ENCODE measurements around the gene PPP1R10.
"Not testable (repeated sequence)": the region's sequence is repeated elsewhere in the genome, so short reads cannot be mapped to it uniquely, and the experiment has no call there.

Gene PPP1R10

DNA sequence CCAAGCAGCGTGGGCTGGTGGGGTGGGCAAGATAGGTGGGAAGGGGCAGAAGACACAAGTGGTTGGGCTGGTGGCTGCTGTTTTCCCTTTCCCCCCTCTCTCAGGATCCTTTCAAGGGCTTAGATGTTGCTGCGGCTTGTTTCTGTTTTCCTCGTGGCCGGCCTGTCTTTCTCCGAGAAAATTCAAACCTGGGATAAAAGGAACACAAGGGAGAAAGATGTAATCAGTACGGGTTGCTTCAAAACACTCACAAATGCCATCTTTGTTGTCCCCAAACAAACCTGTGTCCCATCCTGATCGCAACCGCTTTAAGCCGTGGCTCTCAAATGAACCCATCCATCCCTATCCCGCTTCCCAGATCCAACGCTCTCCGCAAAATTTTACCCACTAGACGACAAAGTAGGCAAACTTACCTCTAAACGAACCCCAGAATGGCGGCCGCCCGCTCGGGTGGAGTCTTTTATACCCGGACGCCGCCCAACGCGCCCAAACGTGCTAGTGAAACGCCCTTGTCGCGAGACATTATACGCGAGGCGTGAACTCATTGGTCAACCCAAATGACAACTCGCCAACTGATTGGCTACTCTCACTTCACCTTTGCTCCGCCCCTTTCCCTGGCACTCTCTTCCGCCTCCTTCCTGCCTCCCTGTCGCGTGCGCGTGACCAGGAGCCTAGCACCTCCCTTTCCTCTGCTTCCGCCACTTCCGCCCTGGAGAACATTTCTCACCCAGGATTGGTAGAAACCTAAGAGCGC is at the start of gene PPP1R10:
Gene PPP1R10, minus strand, starts transcription at position 433 of the 754 bp plus-strand sequence. CDS start 7,299 bp downstream, outside the sequence.
- DNase-seq (ENCODE audit: low spot score), result peak; percentile 100

DNA sequence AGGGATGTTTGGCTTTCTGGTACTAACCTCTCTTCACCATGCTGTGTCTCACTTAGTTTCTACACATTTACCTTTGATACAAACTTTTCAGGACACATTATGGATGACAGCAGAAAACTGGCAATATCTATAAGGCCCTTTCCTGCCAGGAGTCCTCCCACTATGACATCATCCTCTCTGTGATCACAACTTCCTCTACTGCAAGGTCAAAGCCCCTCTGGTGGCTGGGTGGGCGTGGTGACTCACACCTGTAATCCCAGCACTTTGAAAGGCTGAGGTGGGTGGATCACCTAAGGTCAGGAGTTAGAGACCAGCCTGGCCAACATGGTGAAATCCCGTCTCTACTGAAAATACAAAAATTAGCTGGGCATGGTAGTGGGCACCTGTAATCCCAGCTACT is 49.3 kb upstream of the PPP1R10 start:
- not testable (repeated sequence) for DNase-seq (ENCODE audit: low spot score)

DNA sequence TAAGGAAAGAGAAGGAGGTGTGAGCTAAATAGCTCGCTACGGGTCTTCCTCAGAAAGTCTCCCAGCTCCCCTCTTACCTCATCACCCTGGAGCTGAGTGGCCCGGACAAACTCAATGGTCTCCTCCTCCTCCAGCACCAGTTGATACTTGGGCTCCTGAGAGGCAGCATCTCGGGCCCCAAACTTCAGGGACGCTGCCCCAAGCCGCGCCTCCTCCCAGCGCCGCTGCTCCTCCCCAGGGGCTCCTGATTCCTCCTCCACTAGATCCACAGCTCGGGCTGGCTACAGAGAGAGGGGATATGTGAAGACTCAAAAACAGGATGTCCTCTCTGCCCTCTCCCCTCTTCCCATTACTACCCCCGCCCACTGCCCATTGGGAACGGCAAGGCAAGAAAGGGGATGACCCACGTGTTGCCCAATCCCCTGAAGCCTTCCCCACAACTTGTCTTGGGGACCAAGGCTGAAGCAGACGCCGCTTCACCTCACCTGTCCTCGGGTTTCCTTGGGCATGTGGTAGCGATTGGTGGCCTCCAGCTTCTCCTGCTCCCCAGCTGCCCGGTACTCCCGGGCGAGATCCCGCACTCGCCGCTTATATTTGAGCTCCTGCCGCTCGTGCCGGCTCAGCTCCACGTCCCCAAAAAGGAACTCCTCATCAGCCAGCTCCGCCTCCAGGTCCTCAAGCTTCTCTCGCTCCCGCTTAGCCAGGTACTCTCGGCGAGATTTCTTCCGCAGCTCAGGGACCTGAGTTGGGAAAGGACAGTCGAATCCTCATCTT is 48.1 kb upstream of the PPP1R10 start:
- DNase-seq (ENCODE audit: low spot score), result no peak

DNA sequence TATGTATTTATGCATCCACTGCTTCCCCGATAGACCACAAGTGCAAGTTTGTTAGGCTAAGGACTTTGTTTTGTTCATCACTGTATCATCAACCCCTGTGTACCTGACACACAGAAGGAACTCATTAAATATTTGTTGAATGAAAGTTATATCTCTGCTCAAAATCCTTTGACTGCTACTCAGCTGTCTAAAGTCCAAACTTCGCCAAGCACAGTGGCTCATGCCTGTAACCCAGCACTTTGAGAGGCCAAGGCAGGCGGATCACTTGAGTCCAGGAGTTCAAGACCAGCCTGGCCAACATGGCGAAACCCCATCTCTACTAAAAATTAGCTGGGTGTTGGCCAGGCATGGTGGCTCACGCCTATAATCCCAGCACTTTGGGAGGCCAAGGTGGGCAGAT is 40.9 kb upstream of the PPP1R10 start:
- DNase-seq (ENCODE audit: low spot score), result not testable (repeated sequence)

DNA sequence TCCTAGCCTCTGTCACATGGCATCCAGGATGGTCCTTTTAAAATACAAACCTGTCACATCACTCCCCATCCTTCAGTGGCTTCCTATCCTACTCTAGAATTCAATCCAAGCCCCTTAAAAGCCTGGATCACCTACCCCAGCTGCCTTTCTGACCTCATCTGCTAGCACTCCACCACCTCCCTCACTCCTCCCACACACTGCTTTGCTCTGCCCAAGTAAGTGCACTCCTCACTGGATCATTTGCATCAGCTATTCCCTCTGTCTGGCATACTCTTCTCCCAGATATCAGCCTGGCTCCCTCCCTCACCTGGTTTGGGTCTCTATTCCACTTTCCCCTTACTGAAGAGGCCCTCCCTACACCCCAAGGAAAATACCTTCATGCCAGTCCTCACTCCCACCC is 40.4 kb upstream of the PPP1R10 start:
- DNase-seq (ENCODE audit: low spot score), result no peak

DNA sequence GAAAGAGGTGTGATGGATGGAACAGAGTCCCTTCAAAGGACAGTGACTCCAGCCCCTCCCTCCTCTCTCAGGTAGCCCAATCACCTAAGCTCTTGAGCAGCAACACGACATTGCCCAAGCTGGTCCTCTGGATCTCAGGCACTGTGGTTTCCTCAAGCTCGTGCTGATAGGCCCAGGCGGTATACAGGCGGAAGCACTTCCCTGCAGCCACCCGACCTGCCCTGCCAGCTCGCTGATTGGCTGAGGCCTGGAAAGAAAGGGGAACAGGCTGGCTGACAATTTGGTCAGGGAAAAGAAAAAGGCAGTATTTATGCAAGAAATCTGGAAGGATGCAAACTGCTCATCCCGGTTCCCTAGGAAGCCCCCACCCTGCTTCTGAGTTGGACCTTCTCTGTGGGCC is 39.5 kb upstream of the PPP1R10 start:
- DNase-seq (ENCODE audit: low spot score), result no peak

DNA sequence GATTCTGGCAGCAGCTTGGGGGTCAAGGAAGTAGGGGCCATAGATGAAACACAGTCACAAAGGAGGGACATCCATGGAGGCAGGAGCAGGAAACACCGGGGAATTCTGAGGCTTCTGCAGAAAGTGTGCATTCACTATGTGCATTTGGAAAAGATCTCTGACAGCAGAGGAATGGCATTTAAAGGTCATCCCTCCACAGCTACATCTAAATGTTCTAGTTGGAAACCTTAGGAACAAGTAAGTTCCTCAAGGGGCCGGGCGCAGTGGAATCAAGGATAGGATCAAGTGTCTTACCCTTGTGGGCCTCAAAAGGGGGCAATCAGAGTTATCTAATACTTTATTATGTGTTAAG is 38.7 kb upstream of the PPP1R10 start:
- DNase-seq (ENCODE audit: low spot score), result no peak

DNA sequence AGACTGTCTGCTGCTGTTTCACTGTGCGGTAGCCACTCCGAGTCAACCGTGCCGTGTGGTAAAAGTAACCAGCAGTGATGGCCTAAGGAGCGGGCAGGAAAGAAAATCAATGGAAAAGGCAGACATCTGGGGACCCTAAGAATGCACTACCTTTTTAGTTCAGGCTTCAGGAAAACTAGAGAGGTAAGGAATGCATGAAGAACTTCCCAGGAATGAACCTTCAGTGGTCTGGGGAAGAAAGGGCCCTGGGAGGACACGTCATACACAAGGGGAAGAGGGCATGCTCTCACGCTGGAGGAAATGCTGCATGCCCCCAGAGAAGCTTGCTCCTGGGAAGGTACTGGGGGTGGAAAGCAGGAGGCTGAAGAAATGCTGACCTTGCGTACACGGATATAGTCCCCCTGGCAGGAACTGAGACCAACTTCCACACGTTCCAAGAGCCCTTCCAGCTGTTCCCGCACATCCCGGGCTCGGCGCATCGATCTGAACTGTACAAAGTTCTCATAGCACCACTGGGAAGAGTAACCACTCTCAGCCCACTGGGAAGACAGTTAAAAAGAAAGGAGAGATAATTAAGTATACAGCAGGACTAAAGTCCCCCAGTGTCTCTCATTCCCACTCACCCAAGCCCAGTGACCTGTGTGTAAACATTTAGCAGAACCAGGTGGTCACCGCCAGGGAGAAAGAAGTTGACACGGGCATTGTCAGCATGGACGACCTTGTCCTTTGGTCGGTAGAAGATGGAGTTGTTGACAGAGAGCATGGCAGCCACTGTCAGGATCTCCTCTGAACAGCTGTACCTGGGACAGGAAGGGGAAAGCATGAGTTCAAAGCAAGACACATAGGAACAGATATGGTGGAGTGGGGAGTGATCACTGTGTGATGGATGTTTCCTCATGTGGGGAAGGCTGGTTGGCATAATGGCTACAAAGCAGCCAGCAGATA is 38.0 kb upstream of the PPP1R10 start:
- no peak for DNase-seq (ENCODE audit: low spot score)

DNA sequence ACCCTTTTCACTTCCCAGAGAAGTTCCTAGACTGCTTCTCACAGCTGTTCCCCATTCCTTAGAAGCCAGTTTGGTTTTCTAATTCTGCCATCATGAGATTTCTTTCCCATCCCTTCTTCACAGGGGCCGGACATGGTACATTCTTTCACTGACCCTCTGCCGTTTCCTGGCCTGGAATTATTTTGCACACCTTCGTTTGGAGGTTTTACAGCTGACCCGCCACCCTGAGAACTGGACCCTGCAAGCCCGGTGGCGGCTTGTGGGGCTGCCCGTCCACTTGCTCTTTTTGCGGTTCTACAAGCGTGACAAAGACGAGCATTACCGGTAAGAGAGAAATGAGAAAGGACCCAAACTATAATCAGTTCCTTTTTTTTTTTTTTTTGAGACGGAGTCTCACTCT is 34.1 kb upstream of the PPP1R10 start:
- DNase-seq (ENCODE audit: low spot score), result no peak

DNA sequence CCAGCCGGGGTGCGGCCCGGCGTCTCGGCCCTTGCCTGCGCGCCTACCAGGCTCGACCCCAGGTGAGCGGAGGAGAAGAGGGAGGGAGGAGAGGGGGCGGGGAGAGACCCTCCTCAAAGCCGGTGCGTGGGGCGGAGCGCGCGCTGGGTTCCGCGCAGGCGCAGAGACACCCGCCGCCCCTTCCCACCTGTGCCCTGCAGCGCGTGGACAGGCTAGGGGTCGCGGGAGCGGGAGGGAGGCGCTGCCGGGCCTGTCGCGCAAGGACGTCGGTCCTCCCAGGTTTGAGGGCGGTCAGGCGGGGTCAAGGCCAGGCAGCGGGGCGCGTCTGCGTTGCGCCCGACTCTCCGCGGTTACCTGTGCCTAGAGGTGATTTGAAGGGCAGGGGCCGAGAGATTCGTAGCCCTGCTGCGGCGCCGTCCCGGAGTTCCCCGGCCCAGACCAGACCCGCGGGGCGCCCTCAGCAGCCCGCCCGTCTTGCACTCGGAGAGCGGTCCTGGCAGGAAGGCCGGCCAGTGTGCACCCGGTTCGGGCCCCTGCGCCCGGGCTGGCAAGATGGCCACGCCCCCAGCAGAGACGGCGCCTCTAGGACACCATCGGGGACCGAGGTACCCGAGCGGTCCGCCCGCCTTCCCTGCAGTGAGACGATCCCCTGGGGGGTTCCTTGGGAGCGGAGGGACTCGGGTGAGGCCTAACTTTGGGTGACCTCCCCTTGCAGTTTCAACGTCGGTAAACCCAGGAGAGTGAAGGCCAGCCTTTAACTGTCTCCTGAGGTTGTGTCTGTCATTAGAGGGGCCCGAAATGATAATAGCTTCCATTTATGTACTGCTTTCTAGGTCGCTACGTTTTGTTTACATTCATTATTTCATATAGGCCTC is 30.4 kb upstream of the PPP1R10 start:
- DNase-seq (ENCODE audit: low spot score), result peak; percentile 62

DNA sequence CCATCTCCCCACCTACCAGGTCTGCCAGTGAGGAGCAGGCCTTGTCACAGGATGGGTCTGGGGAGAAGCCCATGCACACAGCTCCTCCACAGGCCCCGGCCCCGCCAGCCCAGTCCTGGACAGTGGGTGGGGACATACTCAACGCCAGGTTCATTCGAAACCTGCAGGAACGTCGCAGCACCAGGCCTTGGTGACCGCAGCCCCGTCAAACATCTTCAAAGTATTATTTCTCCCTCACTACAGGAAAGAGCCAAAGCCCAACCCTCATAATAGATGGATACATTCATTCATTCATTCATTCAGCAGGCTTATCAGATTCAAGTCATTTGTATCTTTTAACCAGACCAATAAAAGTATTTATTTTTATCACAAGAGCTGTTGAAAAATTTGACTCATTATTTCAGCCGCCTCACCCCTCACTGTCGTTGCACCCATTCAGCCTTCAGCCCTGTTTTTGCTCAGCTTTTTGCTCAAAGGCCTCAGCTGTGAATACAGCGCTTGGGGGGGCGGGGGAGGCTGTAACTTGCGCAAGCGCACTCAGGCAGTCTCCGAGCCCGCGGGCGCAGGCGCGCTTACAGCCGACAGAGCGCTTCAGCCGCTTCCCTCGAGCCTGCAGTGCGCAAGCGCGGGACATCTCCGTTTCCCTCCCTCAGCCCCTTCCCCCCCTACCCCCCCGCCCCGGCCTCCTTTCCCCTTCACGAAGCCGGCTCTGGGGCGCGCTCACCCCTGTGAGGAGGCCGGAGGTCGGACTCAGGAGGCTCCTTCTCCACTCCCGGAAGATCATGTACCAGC is 29.6 kb upstream of the PPP1R10 start, which contains the start of gene C6orf136:
Gene C6orf136, plus strand, starts transcription at position 684 of the 792 bp plus-strand sequence. Its CDS starts 99 bp downstream, at position 783.
- DNase-seq (ENCODE audit: low spot score), result peak; percentile 95

DNA sequence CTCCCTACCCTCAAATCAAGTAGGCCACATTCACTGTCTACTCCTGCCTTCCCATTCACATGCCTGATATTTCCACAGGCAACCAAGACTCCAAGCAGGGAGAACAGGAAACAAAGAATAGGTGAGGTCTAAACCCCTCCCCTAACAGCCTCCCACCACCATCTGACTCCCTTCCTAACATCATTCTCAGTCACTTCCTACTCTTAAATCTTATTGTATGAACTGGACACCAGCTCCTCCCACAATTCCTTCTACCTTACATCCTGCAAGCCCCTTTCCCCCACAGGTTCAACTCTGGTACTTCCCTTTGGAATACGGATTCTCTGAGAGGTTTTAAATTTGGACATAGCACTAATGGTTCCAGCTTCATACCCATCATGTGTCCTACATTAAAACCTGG is 28.9 kb upstream of the PPP1R10 start:
- no peak for DNase-seq (ENCODE audit: low spot score)

DNA sequence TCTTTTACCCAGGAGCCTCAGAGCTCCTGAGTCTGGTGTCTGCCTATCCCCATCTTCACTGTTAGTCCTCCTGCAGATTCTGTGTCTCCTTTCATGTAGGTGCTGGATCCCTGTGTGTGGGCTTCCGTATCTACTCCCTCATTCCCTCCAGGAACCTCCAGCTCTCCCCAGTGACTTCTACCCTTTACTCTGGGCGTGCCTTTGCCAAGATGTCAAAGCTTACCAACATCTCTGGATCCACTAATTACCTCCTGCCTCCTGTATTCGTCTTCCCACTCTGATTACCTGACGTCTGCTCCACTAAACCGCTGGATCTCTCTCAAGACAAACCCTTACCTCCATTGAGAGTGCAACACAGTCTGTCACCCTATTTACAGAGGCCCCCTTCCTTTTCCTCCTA is 27.7 kb upstream of the PPP1R10 start:
- DNase-seq (ENCODE audit: low spot score), result no peak

DNA sequence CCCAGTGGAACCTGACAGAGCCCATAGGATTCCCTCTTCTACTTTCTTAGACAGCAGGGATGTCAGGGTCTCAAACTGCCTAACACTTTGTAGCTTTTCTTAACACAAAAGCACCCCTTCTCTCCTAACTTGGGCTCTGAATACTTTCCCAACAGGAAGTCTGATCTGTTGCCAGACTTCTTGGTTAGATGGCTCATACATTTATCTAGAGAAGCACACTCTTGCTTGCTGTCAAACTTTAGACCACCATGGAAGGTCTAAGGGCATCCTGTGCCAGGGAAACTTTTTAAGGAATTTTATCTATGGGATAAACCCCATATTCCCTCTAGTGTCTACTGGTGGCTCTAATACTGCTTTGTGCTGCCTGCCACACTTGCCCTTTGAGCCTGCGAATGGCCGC is 26.6 kb upstream of the PPP1R10 start:
- no peak for DNase-seq (ENCODE audit: low spot score)

DNA sequence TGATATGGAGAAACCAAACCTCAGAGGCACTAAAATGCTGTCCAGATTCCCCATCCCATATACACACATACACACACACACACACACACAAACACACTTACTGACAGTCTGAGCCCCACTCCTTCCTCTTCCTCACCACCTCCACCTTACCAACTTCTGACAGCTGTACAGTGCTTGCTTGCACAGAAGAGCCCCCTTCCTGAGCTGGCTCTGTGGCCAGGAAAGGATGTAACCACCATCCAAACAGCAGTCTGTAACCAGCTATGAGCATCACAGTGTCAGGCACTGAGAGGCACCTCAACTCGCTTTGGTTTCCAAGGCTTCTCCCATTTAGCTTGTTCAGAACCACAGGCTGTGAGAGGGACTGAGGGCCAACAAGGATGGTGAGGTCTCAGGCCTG is 24.0 kb upstream of the PPP1R10 start:
- DNase-seq (ENCODE audit: low spot score), result no peak

DNA sequence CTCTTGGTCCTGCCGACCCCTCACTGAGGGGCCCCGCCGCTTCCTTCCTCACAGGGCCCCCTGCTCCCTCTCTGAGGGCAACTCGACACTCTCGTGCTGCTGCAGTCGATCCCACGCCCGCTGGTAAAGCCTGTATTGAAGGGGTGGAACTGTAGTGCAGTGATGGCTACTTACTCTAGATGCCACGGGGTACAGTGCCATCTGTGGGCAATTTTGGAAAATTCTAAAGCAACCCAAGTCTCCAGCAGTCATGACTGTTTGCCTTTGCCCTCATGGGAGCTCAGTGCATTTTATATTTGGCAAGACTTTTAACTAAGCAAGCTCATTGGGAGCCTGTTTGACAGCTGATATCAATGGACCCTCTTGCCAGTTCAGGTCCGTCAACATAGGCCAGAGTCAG is 23.4 kb upstream of the PPP1R10 start:
- DNase-seq (ENCODE audit: low spot score), result no peak

DNA sequence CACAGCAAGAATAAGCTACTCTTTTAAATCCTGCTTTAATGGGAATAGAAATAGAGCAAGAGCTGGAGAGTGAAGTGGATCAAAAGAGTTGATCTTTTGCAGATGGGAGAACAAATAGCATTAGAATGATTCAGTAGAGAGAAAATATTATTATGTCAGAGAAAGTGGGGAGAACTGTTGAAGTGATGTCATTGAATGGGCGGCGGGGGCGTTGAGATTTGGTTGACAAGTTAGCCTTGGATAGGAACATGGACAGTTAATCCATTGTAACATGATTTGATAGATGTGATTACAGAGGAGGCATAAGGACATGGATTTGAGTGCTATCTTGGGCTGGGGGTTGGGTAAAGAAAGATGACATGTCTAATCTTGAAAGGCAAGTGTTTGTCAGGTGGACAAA is 18.8 kb upstream of the PPP1R10 start:
- DNase-seq (ENCODE audit: low spot score), result no peak

DNA sequence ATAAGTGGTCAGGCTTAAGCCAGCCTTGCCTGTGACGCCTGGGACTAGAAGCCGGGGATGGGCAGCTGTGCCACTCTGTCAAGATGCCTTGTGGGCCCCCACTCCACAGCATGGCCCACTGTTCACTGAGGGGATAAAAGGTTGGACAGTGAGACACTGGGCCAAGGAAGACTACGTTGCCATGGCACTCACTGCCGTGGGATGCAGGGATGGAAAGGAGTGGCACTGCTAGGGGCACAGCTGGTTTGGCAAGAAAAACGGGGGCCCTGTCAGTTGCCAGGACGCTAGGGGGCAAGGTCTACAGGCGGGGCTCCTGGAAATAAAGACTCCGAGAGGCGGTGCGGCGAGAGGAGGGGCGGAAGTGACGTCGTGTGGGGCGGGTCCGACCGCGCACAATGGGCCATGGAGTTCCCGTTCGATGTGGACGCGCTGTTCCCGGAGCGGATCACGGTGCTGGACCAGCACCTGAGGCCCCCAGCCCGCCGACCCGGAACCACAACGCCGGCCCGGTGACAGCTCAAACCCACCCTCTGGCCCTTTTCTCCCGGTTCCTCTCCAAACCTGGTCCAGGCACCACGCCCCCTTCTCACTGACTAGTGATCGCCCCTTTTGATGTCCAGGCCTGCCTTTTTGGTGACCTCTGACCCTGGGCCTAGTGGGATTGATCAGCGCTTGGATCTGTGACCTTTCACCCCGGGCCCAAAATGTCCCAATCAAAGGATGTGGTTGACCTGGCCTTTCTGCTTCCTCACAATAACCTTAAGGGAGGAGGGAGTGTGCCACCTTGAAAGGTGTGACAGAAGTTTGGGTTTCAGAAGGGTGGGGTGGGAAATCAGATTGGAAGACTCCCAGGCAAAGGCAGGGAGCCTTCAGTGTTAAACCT is 9.7 kb upstream of the PPP1R10 start, which contains the start of gene ATAT1:
Gene ATAT1, plus strand, starts transcription at position 391 of the 883 bp plus-strand sequence.
- peak; percentile 87 for DNase-seq (ENCODE audit: low spot score)

DNA sequence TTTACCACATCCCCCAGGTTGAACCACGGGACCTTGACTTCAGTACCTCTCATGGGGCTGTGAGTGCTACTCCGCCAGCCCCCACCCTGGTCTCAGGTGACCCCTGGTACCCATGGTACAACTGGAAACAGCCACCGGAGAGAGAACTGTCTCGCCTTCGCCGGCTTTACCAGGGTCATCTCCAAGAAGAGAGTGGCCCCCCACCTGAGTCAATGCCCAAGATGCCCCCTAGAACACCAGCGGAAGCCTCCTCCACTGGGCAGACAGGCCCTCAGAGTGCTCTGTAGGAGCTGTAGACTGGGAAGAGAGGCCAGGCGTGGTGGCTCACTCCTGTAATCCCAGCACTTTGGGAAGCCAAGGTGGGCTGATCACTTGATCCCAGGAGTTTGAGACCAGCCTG is 8.5 kb upstream of the PPP1R10 start:
- no peak for DNase-seq (ENCODE audit: low spot score)
